Duodenal mucosa (tissue), 2 donors: ENCODE measurements around the gene SPDYE8.
A peak's percentile ranks its signal among the peaks of the same experiment; 100 is the strongest.
"Not testable (repeated sequence)": the region's sequence is repeated elsewhere in the genome, so short reads cannot be mapped to it uniquely, and the experiment has no call there.

Experiments used
- H3K27ac ChIP-seq: one replicate; pipeline ENCODE4 v1.7.0; 2013; ENCODE audit warnings: low read depth, low read length
- H3K27me3 ChIP-seq, 2 donors: one replicate each; pipeline ENCODE4 v1.7.0; 2013; ENCODE audit warnings: low read length in 2 of 2, control low read depth in 1 of 2; ENCODE audit not compliant: insufficient read depth in 2 of 2, control insufficient read depth in 1 of 2
- H3K36me3 ChIP-seq, 2 donors: one replicate each; pipeline ENCODE4 v1.7.0; 2013; ENCODE audit warnings: low read length in 2 of 2, control low read depth in 1 of 2; ENCODE audit not compliant: insufficient read depth in 2 of 2, control insufficient read depth in 1 of 2
- H3K4me1 ChIP-seq, 2 donors: one replicate each; pipeline ENCODE4 v1.7.0; 2013; ENCODE audit warnings: low read length in 2 of 2, control low read depth in 1 of 2; ENCODE audit not compliant: insufficient read depth in 2 of 2, control insufficient read depth in 1 of 2
- H3K4me3 ChIP-seq, 2 donors: one replicate each; pipeline ENCODE4 v1.7.0; 2013; ENCODE audit warnings: low read length in 2 of 2, low read depth in 1 of 2
- H3K9ac ChIP-seq, 2 donors: one replicate each; pipeline ENCODE4 v1.7.0; 2013; ENCODE audit warnings: low read length in 2 of 2, low read depth in 1 of 2
- H3K9me3 ChIP-seq, 2 donors: one replicate each; pipeline ENCODE4 v1.7.0; 2013; ENCODE audit warnings: low read length in 2 of 2, control low read depth in 1 of 2; ENCODE audit not compliant: control insufficient read depth in 1 of 2

Gene SPDYE8, protein sequence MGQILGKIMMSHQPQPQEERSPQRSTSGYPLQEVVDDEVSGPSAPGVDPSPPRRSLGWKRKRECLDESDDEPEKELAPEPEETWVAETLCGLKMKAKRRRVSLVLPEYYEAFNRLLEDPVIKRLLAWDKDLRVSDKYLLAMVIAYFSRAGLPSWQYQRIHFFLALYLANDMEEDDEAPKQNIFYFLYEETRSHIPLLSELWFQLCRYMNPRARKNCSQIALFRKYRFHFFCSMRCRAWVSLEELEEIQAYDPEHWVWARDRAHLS

GRCh38 chr7:73029666-73030065, at the start of gene SPDYE8:
TSS of gene SPDYE8 (minus strand) at chr7:73029766. CDS start at chr7:73027966, 1,800 bp downstream.
- not testable (repeated sequence) for H3K36me3 ChIP-seq, H3K9ac ChIP-seq, H3K27me3 ChIP-seq, H3K4me3 ChIP-seq, H3K27ac ChIP-seq, H3K9me3 ChIP-seq, H3K4me1 ChIP-seq

DNA sequence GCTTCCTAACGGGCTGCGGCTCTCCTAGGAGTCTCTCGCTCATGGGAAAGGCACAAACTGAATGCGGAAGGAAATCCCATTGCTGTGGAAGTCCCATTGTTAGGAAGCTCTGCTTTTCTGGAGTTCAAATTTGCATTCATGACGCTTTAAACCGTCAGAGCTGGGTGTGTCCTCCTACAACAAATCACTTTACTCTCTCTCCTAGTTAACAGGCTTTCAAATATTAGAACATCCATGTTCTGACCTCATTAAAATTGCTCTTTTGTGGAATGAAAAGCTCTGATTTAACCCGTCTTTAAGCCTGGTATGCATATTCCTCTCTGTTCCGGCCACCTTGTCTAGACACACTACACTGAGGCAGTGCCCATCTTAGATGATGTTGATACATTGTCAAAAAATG, 28.2 kb upstream of the SPDYE8 start, which contains the start of gene SPDYE11:
TSS of gene SPDYE11 (minus strand) at position 101 of the 400 bp plus-strand sequence. CDS start 1,800 bp downstream, outside the sequence.
- H3K4me3 ChIP-seq, H3K27me3 ChIP-seq, H3K27ac ChIP-seq, H3K36me3 ChIP-seq, H3K9me3 ChIP-seq, H3K9ac ChIP-seq, H3K4me1 ChIP-seq: not testable (repeated sequence)

- H3K9me3 ChIP-seq, H3K4me3 ChIP-seq: not testable (repeated sequence)
Measured at GRCh38 chr7:73006491-73006890, 23.1 kb downstream of the SPDYE8 start.

GRCh38 chr7:73005693-73006447, 23.7 kb downstream of the SPDYE8 start:
- H3K27me3 ChIP-seq, H3K9me3 ChIP-seq, H3K4me1 ChIP-seq, H3K36me3 ChIP-seq: not testable (repeated sequence)
- H3K9ac ChIP-seq, result peak overlapping the region in 1 of 2 donors; percentile 63
- H3K4me3 ChIP-seq, result peak overlapping the region; percentile 43 to 74
- peak overlapping the region; percentile 78 for H3K27ac ChIP-seq

More at GRCh38 chr7:73006491-73006890, 23.1 kb downstream of the SPDYE8 start:
- not testable (repeated sequence) for H3K27ac ChIP-seq, H3K9ac ChIP-seq, H3K4me1 ChIP-seq, H3K36me3 ChIP-seq, H3K27me3 ChIP-seq

GRCh38 chr7:73005356-73005692, 24.2 kb downstream of the SPDYE8 start:
- H3K27me3 ChIP-seq, H3K4me1 ChIP-seq, H3K36me3 ChIP-seq, H3K9me3 ChIP-seq: not testable (repeated sequence)
- Histone ChIP-seq H3K27ac (peak overlapping the region; percentile 78), H3K4me3 (peak overlapping the region; percentile 43 to 74), H3K9ac (peak overlapping the region in 1 of 2 donors; percentile 63)

- not testable (repeated sequence) for H3K9ac ChIP-seq, H3K27ac ChIP-seq, H3K9me3 ChIP-seq, H3K4me1 ChIP-seq, H3K4me3 ChIP-seq, H3K27me3 ChIP-seq, H3K36me3 ChIP-seq
Measured at GRCh38 chr7:72997887-72998468, 31.6 kb downstream of the SPDYE8 start.

- H3K9ac ChIP-seq, H3K36me3 ChIP-seq, H3K4me1 ChIP-seq, H3K27me3 ChIP-seq, H3K9me3 ChIP-seq, H3K4me3 ChIP-seq, H3K27ac ChIP-seq: not testable (repeated sequence)
Measured at GRCh38 chr7:72997447-72997846, 32.1 kb downstream of the SPDYE8 start.

DNA sequence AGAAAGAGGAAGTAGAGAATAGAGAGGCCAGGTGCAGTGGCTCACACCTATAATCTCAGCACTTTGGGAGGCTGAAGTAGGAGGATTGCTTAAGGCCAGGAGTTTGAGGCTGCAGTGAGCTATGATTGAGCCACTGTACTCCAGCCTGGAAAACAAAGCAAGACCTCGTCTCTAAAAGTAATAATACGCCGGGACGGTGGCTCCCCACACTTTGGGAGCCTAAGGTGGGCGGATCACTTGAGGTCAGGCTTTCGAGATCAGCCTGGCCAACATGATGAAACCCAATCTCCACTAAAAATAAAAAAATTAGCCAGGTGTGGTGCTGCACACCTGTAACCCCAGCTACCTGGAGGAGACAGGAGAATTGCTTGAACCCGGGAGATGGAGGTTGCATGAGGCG, 34.1 kb downstream of the SPDYE8 start:
- H3K4me3 ChIP-seq, H3K9ac ChIP-seq, H3K36me3 ChIP-seq, H3K27ac ChIP-seq, H3K9me3 ChIP-seq, H3K27me3 ChIP-seq, H3K4me1 ChIP-seq: not testable (repeated sequence)

GRCh38 chr7:72990146-72990913, 39.2 kb downstream of the SPDYE8 start:
- not testable (repeated sequence) for H3K27me3 ChIP-seq, H3K4me1 ChIP-seq, H3K27ac ChIP-seq, H3K9ac ChIP-seq, H3K36me3 ChIP-seq, H3K9me3 ChIP-seq, H3K4me3 ChIP-seq

- H3K9ac ChIP-seq, H3K4me3 ChIP-seq, H3K9me3 ChIP-seq, H3K4me1 ChIP-seq, H3K36me3 ChIP-seq, H3K27me3 ChIP-seq, H3K27ac ChIP-seq: not testable (repeated sequence)
Measured at GRCh38 chr7:72982084-72982483, 47.5 kb downstream of the SPDYE8 start.
